ENCODE results near the gene ADNP. TPM values are rescaled to one million over a fixed set of nuclear protein-coding genes. Genes with fewer than 3 reads are reported as not detected.

The ADNP gene
- total and polyA plus RNA-seq, 2 of the 13 experiments (the other 11 are each of a cell fraction or from before 2014, with no cell fraction given) = 21.0 to 21.5 TPM

- no peak for TF ChIP-seq ZNF597 (CRISPR knock-in tag; IDR thresholded peaks at IDR 0.05)
- TF ChIP-seq KDM5A (IDR thresholded peaks at IDR 0.05; ENCODE audit: borderline replicate concordance, low read length) = no peak
- peak; percentile 70 for TF ChIP-seq ZMYM4 (CRISPR knock-in tag; IDR thresholded peaks at IDR 0.05)
- TF ChIP-seq ZNF749 (CRISPR knock-in tag; IDR thresholded peaks at IDR 0.05; ENCODE audit: borderline replicate concordance) = peak; percentile 40; the same call in 1 of the 2 replicates
- TF ChIP-seq YY1 (IDR thresholded peaks at IDR 0.05; ENCODE audit: insufficient read depth, insufficient replicate concordance, low read depth, low read length) = peak; percentile 97
- TF ChIP-seq, protein P1, sequence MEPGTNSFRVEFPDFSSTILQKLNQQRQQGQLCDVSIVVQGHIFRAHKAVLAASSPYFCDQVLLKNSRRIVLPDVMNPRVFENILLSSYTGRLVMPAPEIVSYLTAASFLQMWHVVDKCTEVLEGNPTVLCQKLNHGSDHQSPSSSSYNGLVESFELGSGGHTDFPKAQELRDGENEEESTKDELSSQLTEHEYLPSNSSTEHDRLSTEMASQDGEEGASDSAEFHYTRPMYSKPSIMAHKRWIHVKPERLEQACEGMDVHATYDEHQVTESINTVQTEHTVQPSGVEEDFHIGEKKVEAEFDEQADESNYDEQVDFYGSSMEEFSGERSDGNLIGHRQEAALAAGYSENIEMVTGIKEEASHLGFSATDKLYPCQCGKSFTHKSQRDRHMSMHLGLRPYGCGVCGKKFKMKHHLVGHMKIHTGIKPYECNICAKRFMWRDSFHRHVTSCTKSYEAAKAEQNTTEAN (CRISPR knock-in tag; conservative IDR thresholded peaks at IDR 0.05) = peak; percentile 22; the same call in 1 of the 2 replicates
- TF ChIP-seq ZNF660 (CRISPR knock-in tag; IDR thresholded peaks at IDR 0.05; ENCODE audit: borderline replicate concordance, low read depth) = no peak
- TF ChIP-seq NCOA2 (CRISPR knock-in tag; IDR thresholded peaks at IDR 0.05) = peak; percentile 26; the same call in 1 of the 2 replicates
- TF ChIP-seq REPIN1 (CRISPR knock-in tag; IDR thresholded peaks at IDR 0.05; ENCODE audit: borderline replicate concordance, low read depth) = peak; percentile 80
- TF ChIP-seq POLR2G (IDR thresholded peaks at IDR 0.05; ENCODE audit: low read depth, low read length) = peak; percentile 93
- TF ChIP-seq TCF7 (IDR thresholded peaks at IDR 0.05; ENCODE audit: low read depth) = no peak
- TF ChIP-seq JARID2 (CRISPR knock-in tag; IDR thresholded peaks at IDR 0.05; ENCODE audit: insufficient replicate concordance) = no peak
- TF ChIP-seq JDP2 (CRISPR knock-in tag; IDR thresholded peaks at IDR 0.05; ENCODE audit: borderline replicate concordance) = no peak
- no peak for TF ChIP-seq SATB2 (CRISPR knock-in tag; IDR thresholded peaks at IDR 0.05)
- TF ChIP-seq SETDB1 (CRISPR knock-in tag; IDR thresholded peaks at IDR 0.05; ENCODE audit: borderline replicate concordance) = no peak
- no peak for TF ChIP-seq FIP1L1 (IDR thresholded peaks at IDR 0.05; ENCODE audit: borderline replicate concordance, insufficient read depth, low read depth, low read length)
- TF ChIP-seq ZBTB1 (CRISPR knock-in tag; IDR thresholded peaks at IDR 0.05; ENCODE audit: borderline replicate concordance) = no peak
- TF ChIP-seq ZSCAN22 (CRISPR knock-in tag; IDR thresholded peaks at IDR 0.05) = no peak
- TF ChIP-seq ZNF558 (CRISPR knock-in tag; IDR thresholded peaks at IDR 0.05; ENCODE audit: borderline replicate concordance) = no peak; the same call in 1 of the 2 replicates
- 0 out of 2 replicates have a peak, but pooled peaks have one; percentile 32 for TF ChIP-seq ZSCAN5A (CRISPR knock-in tag; IDR thresholded peaks at IDR 0.05; ENCODE audit: borderline replicate concordance)
- peak; percentile 65; the same call in 1 of the 2 replicates for TF ChIP-seq SOX5 (CRISPR knock-in tag; IDR thresholded peaks at IDR 0.05; ENCODE audit: borderline replicate concordance)
- no peak for TF ChIP-seq KLF12 (CRISPR knock-in tag; IDR thresholded peaks at IDR 0.05; ENCODE audit: borderline replicate concordance)
- no peak for TF ChIP-seq NFRKB (IDR thresholded peaks at IDR 0.05)
- peak; percentile 91 for TF ChIP-seq CREB1 (IDR thresholded peaks at IDR 0.05)
- peak; percentile 94 for TF ChIP-seq CREB1 (CRISPR knock-in tag; IDR thresholded peaks at IDR 0.05)
- no peak for TF ChIP-seq PHB2 (IDR thresholded peaks at IDR 0.05; ENCODE audit: partially characterized antibody)
- no peak for TF ChIP-seq NFIC (IDR thresholded peaks at IDR 0.05; ENCODE audit: low read length)
- TF ChIP-seq ZNF235 (CRISPR knock-in tag; IDR thresholded peaks at IDR 0.05; ENCODE audit: borderline replicate concordance) = peak; percentile 82; the same call in 1 of the 2 replicates
Observed at GRCh38 chr20:50931306-50932015, at the start of gene ADNP (continued).

Measured in HepG2 (cell line).